Endothelial cell (in vitro differentiated cells): ENCODE data around the gene BNIPL. TPM values are rescaled to one million over a fixed set of nuclear protein-coding genes. Genes with fewer than 3 reads are reported as not detected.

Source experiments
- DNase-seq: peaks from one replicate; pipeline ENCODE4 v3.0.0; 2021; ENCODE audit warnings: low spot score
- H3K27ac Mint-ChIP-seq: one replicate; pipeline ENCODE4 v1.8.0; 2021; ENCODE audit warnings: mixed read lengths, inconsistent platforms; ENCODE audit not compliant: unreplicated experiment
- H3K27me3 Mint-ChIP-seq: one replicate; pipeline ENCODE4 v1.8.0; 2021; ENCODE audit warnings: mild to moderate bottlenecking, moderate library complexity, mixed read lengths, inconsistent platforms; ENCODE audit not compliant: unreplicated experiment
- H3K36me3 Mint-ChIP-seq: one replicate; pipeline ENCODE4 v1.8.0; 2021; ENCODE audit warnings: mild to moderate bottlenecking, low read depth, mixed read lengths, inconsistent platforms; ENCODE audit not compliant: unreplicated experiment
- H3K4me1 Mint-ChIP-seq: one replicate; pipeline ENCODE4 v1.8.0; 2021; ENCODE audit warnings: mild to moderate bottlenecking, mixed read lengths, inconsistent platforms; ENCODE audit not compliant: unreplicated experiment
- H3K4me3 Mint-ChIP-seq: one replicate; pipeline ENCODE4 v1.8.0; 2021; ENCODE audit warnings: mild to moderate bottlenecking, mixed read lengths, inconsistent platforms; ENCODE audit not compliant: unreplicated experiment
- H3K9me3 Mint-ChIP-seq: one replicate; pipeline ENCODE4 v1.8.0; 2021; ENCODE audit warnings: mixed read lengths, inconsistent platforms; ENCODE audit not compliant: unreplicated experiment
- total RNA-seq: library from RNA; stranded (reverse); fragmentation: NEBNext Ultra II Directional; extraction: Animal tissue kit (Norgen Biotek cat#: 25700); gene quantifications from one replicate; pipeline ENCODE4 v1.2.1, GENCODE V29; 2021; ENCODE audit not compliant: unreplicated experiment
- TF ChIP-seq, protein P1 (sequence below): fragments of 200-600 bp; sonication (generic); IDR thresholded peaks from one replicate; pipeline ENCODE4 v1.5.0; 2021; ENCODE audit warnings: antibody characterized with exemption; ENCODE audit not compliant: unreplicated experiment

Gene BNIPL
- total RNA-seq, 1 donor from 2014 or later = 1.5 TPM

DNA sequence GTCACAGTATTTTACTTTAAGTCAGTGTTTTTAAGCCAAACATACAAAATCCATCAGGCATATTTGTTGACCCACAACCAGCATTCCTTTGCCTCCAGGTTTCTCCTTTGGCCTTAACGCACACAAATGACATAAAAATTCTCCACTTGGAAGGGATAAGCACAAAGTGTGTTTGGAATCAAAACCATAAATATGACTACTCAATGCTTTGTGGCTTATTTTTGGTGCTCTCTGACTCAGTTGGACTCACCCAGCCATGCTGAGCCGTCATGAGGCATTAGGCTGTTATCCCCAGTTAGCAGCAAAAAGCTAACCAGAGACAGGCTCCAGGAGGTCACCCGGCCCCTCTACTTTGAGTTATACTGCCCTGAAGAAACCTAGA is 27.2 kb upstream of the BNIPL start:
- Mint-ChIP-seq H3K4me1 (peaks cover 35% of the 10 kb centered on the region), H3K4me3 (peak overlapping the region; percentile 97), H3K27me3 (peaks cover 9% of the 10 kb centered on the region), H3K27ac (peak overlapping the region; percentile 95), H3K9me3 (no peaks in the 10 kb centered on the region), H3K36me3 (peaks cover 7% of the 10 kb centered on the region)
- no peak for DNase-seq
- TF ChIP-seq, protein P1, sequence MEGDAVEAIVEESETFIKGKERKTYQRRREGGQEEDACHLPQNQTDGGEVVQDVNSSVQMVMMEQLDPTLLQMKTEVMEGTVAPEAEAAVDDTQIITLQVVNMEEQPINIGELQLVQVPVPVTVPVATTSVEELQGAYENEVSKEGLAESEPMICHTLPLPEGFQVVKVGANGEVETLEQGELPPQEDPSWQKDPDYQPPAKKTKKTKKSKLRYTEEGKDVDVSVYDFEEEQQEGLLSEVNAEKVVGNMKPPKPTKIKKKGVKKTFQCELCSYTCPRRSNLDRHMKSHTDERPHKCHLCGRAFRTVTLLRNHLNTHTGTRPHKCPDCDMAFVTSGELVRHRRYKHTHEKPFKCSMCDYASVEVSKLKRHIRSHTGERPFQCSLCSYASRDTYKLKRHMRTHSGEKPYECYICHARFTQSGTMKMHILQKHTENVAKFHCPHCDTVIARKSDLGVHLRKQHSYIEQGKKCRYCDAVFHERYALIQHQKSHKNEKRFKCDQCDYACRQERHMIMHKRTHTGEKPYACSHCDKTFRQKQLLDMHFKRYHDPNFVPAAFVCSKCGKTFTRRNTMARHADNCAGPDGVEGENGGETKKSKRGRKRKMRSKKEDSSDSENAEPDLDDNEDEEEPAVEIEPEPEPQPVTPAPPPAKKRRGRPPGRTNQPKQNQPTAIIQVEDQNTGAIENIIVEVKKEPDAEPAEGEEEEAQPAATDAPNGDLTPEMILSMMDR = no peak

DNA sequence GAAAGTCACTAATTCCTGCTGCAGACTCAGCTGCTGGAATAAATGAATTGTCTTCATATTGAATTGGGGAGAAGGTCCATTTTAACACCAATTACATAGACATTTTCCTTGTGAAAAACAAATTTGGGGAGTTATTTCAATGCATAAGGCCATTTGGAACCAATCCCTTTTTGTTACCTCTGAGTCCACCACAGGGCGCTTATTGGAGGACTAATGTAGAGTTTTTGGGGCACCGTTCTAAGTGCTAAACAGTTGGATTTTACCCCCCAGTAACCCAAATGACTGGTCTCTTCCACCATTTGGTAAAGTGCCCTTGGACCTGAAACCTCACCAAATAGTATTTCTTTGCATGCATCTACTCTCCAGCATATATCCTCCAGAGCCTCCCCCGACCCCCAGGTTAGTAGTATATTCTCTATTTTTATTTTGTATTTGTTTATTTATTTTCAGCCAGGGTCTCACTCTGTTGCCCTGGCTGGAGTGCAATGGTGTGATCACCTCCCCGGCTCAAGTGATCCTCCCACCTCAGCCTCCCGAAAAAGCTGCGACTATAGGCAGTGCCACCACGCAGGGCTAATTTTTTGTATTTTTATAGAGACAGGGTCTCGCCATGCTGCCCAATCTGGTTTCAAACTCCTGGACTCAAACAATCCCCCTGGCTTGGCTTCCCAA is 26.6 kb upstream of the BNIPL start:
- H3K27ac Mint-ChIP-seq = no peak overlapping the region
- H3K4me3 Mint-ChIP-seq = peak overlapping the region; percentile 97
- TF ChIP-seq, protein P1 = no peak
- peaks cover 7% of the 10 kb centered on the region for H3K36me3 Mint-ChIP-seq
- peaks cover 35% of the 10 kb centered on the region for H3K4me1 Mint-ChIP-seq
- no peak for DNase-seq
- peaks cover 9% of the 10 kb centered on the region for H3K27me3 Mint-ChIP-seq
- no peaks in the 10 kb centered on the region for H3K9me3 Mint-ChIP-seq

DNA sequence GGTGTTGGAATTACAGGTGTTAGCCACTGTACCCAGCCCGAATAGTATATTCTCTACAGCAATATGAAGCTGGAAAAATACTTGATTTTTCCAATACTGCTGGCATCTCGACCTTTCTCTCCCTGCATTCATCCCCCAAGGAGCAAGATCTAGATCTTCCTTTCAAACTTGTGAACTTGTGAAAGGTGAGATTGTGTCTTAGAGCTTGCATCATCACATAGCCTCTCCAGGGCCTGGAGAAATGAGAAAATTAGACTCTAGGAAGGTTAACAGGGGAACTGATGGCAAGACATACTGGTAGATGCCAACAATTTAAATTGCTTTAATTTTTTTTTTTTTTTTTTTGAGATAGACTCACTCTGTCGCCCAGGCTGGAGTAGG is 26.1 kb upstream of the BNIPL start:
- TF ChIP-seq, protein P1 = no peak
- peaks cover 9% of the 10 kb centered on the region for H3K27me3 Mint-ChIP-seq
- H3K4me3 Mint-ChIP-seq = no peak overlapping the region
- no peak for DNase-seq
- H3K4me1 Mint-ChIP-seq = peaks cover 33% of the 10 kb centered on the region
- H3K27ac Mint-ChIP-seq = no peak overlapping the region
- H3K36me3 Mint-ChIP-seq = peaks cover 7% of the 10 kb centered on the region
- no peaks in the 10 kb centered on the region for H3K9me3 Mint-ChIP-seq

DNA sequence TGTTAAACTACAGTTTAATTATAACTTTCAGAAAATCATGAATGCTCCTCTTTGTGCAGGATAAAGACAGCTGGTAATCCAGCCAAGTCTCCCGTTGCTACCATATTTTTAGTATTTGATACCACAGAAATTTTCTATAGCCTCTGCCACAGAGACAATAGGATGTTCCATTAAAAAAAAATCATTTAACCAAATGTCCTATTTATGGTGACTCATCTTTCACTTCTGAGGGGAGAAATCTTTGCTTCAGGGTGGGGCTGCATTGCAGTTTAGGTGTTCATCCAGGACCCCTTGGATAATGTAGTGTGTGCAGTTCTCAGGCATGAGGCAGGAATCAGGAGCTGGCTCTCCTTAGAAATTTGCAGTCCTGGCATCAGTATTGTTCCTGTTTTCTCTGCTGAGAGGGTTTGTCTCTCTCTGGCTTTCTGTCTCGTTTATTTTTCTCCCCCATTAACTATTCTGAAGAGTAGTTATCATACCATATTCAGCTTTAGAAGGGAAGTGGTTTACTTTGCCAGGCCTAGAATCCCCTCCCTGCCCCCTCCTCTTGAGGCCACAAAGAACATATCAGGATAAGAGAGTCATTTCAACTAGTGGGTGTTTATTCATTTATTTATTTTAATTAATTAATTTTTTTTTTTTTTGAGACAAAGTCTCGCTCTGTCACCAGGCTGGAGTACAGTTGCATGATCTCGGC is 25.1 kb upstream of the BNIPL start:
- Mint-ChIP-seq H3K4me3 (no peak overlapping the region), H3K27ac (no peak overlapping the region), H3K36me3 (peaks cover 7% of the 10 kb centered on the region), H3K9me3 (no peaks in the 10 kb centered on the region), H3K4me1 (peaks cover 24% of the 10 kb centered on the region), H3K27me3 (peaks cover 7% of the 10 kb centered on the region)
- TF ChIP-seq, protein P1 = no peak
- DNase-seq = no peak
